ENCODE data around the gene MEGF11.

The MEGF11 gene

DNA sequence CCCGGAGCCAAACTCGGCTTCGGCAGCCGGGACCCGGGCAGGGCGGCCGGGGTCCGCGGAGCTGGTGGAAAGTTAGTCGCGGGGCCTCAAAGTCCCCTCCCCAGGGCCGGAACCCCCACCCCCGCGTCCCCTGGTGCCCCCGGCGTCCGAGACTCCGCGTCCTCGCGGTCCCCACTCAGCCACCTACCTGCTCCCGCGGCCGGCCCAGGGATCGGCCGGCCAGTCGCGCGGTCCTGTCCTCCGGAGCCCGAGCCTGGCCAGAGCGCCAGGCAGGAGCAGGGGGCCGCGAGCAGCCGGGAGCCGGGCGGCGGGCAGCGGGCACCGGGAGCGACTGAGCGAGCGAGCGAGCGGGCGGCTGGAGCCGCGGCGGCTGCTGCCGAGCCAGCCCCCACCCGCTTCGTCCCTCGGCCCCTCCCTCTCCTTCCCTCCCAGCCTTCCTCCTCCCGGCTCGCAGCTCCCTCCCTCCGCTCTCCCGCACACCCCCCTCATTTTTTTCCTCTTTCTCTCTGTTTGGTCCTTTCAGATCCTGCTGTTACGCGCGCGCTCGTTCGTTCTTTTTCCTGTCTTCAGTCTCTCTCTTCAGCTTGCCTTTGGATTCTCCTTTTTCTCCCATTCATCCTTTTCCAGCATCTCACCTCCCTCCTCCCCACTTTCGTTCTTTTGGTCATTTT lies at the start of gene MEGF11:
Gene MEGF11, minus strand, starts transcription at position 333 of the 671 bp plus-strand sequence. CDS start 125,347 bp downstream, outside the sequence.
- DNase-seq (ENCODE audit: low read depth in 2 of 2): no peak

DNA sequence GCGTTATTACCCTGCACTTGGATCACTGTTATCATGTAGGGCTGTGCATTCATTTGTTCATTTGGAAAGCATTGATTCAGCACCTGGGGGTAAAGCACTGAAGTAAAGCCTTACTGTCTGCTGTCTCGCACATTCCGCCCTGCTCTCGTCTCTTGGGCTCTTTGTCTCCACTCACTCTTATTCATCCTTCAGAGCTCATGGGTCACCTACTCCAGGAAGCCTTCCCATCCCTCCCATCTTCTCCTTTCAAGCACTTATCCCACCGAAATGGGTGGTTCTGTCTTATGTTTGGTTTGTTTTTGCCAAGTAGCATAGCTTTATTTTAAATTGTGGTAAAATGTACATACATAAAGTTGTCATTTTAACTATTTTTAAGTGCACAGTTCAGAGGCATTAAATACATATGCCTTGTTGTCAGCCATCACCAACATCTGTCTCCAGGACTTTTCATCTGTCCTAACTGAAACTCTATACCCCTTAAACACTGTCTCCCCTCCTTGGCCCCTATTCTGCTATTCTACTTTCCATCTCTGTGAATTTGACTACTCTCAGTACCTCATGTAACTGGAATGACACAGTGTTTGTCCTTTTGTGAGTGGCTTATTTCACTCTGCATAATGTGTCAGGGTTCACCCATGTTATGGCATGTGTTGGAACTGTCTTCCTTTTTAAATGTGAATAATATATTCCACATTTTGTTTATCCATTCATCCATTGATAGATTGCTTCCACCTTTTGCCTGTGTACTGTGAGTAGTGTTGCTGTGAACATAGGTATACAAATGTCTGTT lies 49.1 kb upstream of the MEGF11 start:
- DNase-seq (ENCODE audit: low read depth in 2 of 2): no peak

DNA sequence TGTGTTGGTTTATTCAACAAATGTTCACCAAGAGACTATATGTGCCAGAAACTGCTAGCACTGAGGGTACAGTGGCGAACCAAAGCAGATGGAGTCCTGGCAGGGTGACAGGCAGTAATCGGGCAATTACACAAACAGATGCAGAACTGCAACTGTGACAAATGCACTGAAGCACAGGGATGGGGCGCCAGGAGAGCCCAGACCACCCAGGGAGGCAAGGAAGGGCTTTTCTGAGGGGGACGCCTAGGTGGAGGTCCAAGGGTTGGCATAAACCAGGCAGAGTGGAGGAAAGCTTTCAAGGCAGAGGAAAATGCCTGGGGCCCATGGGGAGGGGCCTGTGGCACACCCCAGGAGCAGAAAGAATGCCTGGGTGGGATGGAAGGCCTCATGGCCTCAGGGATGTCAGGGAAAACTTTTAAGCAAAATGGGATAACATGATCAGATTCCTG lies 45.3 kb upstream of the MEGF11 start:
- no peak for DNase-seq (ENCODE audit: low read depth in 2 of 2)

DNA sequence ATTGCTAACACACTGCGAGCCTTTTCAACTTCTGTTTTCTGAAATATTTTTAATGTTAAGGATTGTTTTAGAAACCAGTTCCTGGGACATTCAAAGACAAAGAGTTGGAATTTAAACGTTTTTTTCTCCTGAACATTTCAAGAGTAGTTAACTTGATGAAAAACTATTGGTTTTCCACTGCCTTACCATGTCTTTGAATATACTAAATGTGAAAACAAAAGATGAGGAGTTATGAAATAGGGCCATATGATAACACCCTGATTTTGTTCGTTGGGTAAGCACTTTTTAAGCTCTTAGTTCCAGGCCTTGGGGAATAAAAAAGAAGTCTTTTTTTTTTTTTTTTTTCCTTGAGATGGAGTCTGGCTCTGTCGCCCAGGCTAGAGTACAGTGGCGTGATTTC lies 42.6 kb upstream of the MEGF11 start:
- DNase-seq (ENCODE audit: low read depth in 2 of 2): no peak

DNA sequence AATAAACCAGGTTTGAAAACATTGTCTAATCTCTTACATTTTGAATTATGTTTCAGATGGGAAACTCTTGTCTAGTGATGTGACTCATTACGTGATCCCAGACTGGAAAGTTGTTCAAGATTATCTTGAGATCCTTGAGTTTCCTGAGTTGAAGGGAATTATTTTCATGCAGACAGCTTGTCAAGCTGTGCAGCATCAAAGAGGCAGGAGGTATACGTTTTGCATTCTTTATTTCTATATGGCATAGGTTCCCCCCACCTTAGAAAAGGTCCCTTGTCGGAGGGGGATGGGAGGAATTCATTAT lies 41.3 kb upstream of the MEGF11 start:
- DNase-seq (ENCODE audit: low read depth in 2 of 2): no peak

DNA sequence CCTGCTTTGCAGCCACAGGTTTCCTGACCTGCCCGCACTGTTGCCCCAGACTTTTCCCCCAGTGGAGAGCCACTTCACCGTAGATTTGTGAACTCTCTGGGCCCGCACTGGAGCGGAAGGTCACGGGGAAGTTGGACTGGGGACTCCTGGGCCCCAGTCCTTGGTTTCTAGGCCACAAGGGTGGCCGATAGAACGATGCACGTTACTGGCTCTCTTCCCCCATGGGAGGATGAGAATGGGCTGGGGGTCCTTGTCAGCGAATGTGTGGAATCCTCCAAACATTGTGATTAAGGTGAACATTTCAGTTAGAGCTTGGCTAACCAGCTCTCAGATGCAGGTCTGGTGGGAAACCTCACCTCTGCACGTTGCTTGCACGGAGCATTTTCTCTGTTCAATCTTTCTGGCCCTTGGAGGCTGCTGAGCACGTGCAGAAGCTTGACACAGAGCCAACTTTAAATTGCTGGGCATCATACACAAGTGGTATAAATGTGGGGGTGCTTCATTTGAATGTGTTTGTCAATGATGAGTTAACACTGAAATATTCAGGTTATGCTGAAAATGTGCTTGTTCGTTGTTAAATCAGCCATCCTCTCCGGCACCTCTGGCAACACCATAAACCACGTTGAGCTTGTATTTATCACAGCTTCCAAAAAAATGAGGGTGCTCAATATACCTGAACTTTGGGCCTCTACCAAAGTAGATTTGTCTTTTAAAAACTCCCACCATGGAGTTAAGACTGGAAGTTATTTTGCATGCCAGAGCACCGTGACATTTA lies 40.8 kb upstream of the MEGF11 start:
- DNase-seq (ENCODE audit: low read depth in 2 of 2): no peak

DNA sequence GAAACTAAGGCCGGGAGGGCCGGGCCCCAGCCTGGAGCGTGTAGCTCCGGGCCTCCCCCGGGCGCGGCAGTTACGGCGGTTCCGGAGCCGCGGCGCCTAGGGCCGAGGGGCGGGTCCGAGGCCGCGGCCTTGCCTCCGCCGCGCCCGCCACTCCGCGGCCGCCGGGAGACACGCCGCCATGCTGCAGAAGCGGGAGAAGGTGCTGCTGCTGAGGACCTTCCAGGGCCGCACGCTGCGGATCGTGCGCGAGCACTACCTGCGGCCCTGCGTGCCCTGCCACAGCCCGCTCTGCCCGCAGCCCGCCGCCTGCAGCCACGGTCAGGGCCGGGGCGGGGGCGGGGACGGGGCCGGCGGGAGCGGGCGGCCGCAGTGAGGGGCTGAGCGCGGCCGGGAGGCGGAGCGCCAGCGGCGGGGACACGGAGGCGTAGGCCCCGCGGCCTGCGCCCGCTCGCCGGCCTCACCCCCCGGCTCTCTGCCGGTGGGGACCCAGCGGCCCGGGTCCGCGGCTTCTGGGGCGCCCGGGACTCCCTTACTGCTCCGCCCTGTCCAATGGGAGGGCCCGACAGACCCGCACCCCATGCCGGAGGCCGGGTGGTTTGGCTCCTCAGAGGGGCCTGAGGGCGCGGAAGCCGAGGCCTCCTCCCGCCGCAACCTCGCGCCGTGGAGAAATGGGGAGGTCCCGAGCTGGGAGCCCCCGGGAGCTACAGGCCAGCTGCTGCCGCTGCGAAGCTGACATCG lies 40.0 kb upstream of the MEGF11 start, which contains the start of gene DIS3L:
Gene DIS3L, plus strand, starts transcription at position 150 of the 738 bp plus-strand sequence. Its CDS starts 29 bp downstream, at position 179.
- peak in 1 of 2 donors; percentile 43 for DNase-seq (ENCODE audit: low read depth in 2 of 2)

DNA sequence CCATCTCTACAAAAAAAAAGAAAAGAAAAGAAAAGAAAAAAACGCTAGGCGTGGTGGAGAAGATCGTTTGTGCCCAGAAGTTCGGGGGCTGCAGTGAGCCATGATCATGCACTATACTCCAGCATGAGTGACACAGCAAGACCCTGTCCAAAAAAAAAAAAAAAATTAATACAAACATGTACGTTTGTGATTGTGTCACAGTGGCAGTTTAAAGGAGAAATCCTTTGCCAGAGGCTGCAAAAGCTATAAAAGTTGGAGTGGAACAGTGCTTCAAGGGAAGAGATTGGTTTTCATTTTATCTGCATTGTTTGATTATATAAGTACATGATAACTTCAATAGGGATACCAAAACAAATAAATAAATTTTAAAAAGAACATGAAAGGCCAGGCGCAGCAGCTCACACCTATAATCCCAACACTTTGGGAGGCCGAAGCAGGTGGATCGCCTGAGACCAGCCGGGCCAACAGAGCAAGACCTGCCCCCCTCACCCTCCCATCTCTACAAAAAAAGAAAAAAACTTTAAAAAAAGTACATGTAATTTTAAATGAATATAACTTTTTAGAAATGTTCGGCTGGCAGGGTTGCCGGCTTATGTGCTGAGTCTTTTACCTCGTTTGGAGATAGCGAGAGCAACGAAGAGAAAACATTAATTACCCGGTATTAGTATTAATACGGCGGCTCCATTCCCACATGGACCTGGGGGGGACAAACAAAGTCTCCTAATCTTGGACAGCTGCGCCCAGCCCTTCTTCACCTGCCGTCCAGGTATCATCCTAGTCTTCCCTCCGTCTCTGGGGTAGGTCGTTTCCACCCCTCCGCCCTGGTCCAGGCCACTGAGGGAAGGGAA lies 39.2 kb upstream of the MEGF11 start:
- no peak for DNase-seq (ENCODE audit: low read depth in 2 of 2)

DNA sequence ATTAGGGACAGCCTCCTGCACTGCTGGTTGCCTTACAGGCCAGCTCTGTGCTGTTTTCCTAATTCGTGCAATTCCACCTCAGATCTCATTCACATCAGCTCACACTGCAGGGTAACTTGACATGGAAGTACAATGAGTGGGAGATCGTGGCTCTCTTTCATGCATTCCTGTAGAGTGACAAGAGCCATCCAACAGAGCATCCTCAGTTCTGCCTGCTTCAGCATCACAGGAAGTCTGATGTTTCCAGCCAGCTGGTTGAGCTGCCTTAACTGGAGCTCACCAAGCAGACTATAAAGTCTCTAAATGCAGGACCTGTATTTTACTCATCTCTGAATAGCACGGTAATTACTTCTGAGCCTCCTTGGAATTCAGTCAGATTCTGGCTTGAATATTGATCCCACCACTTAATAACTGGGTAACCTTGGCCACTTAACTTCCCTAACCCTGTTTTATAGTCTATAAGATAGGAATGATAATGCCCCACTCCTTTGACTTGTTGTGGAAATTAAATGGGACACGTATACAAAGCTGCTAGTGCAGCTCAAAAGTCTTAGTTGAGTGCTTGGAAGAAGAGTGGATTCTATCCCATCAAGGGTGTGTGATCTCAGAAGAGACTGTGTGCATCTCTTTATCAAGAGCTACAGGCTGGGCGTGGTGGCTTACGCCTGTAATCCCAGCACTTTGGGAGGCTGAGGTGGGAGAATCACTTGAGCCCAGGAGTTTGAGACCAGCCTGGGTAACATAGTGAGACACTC lies 38.4 kb upstream of the MEGF11 start:
- DNase-seq (ENCODE audit: low read depth in 2 of 2): no peak

DNA sequence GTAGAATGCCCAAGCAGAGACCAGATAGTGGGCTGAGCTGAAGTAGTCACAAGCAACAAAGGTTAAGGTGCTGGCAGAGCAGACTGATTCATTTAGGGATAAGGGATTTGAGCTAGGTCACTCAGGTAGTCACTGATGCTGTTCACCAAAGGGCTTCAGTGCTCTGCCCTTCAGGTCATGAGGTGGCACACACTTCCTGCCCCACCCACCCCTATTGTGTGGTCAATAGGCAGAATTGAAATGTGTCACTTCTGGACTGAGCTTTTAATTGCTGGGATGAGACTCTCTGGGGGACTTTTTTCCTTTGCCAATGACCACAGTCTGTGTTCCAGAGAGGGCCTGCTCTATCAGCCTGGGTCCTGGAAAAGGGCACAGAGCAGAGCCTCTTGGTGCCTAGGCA lies 37.0 kb upstream of the MEGF11 start:
- no peak for DNase-seq (ENCODE audit: low read depth in 2 of 2)

DNA sequence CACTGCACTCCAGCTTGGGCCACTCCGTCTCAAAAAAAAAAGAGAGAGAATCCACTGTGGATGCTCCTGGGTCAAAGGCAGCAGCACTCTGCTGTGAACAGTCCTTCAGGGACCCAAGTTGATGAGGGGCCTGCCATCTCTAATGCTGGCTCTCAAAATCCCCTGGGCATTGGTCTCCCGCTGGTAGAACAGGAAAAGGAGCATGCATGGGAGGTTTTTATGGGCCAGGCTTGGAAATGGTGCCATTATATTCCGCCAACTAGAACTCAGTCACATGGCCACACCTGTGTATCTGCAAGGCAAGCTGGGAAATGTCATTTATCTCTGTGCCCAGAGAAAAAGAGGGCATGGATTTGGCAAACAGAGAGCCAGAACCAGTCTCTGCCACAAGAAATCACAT lies 36.5 kb upstream of the MEGF11 start:
- DNase-seq (ENCODE audit: low read depth in 2 of 2): no peak

DNA sequence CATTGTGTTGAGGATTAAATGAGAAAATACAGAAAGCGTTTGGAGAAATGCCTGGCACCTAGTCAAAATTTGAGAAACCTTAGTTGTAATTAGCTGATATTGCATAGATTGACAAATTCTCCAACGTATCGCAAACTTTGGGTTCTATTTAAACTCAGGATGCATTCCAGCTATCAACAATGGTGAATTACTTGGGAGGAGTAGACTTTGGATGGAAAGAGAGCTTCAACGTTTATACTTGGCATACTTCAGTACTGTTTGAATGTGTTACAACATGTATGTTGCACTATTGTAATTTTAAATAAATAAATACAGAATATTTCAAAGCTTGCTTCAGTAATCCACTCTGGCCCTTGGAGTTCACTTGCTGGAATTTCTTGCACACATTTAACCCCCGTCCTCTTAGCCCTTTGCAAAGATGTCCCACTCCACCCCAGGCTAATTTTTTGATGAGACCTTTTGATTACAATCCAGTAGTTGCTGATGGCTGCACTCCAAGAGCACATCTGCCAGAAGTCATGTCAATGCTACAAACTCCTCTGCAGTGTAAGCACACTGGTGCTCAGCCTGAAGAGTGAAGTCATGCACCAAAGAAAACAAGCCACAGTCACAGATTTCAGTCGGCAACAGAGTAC lies 35.1 kb upstream of the MEGF11 start:
- no peak for DNase-seq (ENCODE audit: low read depth in 2 of 2)

DNA sequence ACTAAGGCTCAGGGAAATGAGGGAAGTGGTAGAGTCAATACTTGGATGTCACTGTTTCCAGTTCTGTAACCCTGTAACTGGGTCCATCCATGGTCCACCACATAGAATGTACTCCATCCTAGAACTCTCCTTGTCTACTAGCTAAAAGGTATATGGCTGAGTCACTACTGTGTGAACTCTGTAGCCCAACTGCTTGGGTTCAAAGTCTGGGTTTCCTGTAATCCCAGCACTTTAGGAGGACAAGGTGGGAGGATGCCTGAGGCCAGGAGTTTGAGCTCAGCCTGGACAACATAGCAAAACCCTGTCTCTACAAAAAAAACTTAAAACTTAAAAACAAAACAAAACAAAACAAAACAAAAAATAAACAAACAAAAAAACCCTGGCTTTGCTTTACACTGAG lies 34.5 kb upstream of the MEGF11 start:
- DNase-seq (ENCODE audit: low read depth in 2 of 2): no peak

DNA sequence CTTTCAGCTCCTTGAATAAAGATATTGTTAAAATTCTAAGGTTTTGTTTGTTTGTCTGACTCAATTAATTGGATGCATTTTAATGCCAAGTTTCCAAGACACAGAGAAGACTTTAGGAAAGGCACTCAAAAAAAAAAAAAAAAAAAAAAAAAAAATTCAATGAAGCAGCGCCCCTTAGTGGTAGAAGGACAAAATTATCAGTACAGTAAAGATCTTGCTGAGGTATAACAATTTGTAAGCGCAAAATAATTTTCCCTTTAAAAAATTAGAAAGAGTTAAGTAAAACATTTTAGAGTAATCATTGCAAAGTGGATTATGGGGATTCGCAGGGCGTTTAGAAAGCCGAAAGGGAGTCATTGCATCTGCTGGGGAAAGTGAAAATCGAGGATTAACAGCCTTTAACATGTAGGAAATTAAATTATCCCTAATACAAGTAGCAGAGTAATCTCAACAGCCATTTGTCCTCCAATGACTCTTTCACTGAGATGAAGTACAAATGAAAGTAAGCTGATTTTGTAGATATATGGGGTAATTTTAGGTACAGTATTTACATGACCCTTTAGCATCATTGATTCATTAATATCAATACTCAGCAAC lies 34.0 kb upstream of the MEGF11 start:
- no peak for DNase-seq (ENCODE audit: low read depth in 2 of 2)

DNA sequence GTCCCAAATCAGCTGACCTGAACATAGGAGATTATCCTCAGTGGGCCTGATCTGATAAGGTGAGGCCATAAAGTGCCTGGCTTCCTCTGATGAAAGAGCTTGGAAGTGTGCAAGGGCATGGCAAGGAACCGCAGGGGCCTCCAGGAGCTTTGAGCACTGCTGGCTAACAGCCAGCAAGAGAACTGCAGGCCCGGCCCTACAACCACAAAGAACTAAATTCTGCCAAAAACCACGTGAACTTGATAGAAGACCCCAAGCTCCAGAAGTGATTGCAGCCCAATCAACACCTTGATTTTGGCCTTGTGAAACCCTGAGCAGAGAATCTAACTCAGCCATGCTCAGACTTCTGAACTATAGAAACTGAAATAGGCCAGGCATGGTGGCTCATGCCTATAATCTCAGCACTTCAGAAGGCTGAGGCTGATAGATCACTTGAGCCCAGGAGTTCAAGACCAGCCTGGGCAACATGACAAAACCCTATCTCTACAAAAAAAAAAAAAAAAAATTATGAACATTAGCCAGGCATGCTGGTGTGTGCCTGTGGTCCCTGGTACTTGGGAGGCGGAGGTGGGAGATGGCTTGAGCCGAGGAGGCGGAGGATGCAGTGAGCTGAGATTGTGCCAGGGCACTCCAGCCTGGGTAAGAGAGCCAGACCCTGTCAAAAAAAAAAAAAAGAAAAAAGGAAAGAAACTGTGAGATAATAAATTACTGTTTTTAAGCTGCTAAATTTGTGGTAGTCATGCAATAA lies 32.2 kb upstream of the MEGF11 start:
- DNase-seq (ENCODE audit: low read depth in 2 of 2): no peak

DNA sequence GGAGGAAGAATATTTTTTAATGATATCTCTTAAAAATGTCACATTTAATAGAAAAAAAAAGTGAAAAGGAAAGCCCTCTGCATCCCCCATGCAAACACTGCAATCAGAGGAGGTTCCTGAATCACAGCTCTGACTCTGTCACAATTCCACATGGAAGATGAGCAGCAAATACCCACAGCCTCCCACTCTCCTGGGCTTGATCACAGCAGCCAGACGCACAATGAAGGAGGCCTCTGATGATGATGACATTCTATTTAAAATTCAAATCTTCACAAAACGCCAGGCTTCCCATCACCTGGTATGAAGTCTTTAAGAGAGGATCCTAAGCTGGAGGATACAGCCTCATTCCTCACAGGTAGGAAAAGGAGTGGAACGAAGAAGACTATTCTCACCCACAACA lies 30.7 kb upstream of the MEGF11 start:
- DNase-seq (ENCODE audit: low read depth in 2 of 2): no peak

DNA sequence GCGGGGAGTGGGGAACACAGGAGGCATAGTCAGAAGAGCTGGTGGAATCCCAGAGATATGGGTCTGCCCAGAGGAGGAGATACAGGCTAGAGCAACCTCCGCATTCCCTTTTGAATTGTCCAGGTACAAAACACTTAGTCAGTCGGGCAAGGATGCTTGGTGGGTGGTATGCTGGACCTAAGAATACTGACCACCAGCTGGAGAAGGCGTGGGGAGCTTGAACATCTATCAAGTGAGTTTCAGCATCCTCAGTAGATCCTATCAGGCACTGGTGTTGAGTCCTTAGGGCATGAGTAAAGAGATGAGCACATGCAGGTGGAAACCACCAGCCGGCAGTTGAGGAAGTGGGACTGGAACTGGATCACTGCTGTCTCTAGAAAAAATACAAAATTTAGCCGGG lies 25.1 kb upstream of the MEGF11 start:
- DNase-seq (ENCODE audit: low read depth in 2 of 2): no peak

DNA sequence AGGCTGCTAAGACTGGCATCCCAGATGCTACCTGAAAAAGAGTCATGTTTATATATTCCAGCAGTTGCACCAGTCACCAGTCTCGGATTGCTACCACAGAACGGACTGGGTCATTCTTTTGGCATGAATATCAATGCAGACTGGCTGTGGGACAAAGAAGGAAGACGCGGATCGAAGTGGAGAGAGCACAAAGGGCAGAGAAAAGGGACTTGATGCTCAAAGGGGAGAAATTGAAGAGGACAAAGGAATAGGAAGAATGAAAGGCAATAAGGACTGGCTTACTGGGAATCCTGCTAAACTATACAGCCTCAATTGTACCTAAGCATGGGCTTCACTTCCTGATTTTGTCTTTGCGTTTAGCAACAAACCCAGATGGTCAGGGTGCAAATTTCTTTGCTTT lies 24.5 kb upstream of the MEGF11 start:
- no peak for DNase-seq (ENCODE audit: low read depth in 2 of 2)

DNA sequence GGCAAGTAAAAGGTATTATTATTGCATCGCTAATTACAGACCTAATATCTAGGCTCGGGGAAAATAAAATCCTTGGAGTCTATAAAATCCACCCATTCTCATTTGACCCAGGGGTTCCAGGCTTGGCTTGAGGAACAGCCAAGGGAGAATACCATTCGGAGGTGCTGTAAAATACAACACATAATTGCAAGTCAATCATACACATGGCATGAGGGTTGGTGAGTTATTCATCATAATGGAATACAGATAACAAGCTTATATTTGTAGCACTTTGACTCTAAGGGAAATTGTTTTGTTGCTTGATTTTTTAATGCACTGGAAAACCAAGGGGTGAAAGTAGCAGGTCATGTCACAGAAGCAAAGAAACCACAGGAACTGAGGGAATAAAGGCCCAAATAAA lies 23.0 kb upstream of the MEGF11 start:
- DNase-seq (ENCODE audit: low read depth in 2 of 2): no peak
